ENCODE results near the gene FGF4. TPM values are rescaled to one million over a fixed set of nuclear protein-coding genes. Genes with fewer than 3 reads are reported as not detected.

FGF4 gene
- total RNA-seq, 2 donors from 2014 or later, result not detected

DNA sequence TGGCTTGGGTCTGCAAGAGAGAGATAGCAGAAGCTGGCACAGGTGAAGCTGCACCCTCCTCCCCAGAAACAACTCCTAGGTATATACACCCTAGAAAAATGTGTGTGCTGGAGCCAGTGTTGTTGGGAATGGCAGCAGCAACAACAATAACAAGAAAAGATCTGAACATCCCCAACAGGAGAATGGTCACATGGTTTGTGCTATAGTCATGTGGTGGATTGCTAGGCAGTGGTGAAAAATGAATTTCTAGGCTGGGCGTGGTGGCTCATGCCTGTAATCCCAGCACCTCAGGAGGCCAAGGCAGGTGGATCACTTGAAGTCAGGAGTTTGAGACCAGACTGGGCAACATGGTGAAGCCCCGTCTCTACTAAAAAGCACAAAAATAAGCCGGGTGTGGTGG, 40.3 kb downstream of the FGF4 start:
- intact Hi-C loops (cut with DNase I), result no loop called here
- Histone ChIP-seq H3K4me1 (no peaks in the 10 kb centered on the region), H3K9me3 (no peaks in the 10 kb centered on the region), H3K27ac (no peak overlapping the region), H3K9ac (ENCODE audit: low read depth in 2 of 2, low read length in 2 of 2) (no peak overlapping the region), H3K27me3 (no peaks in the 10 kb centered on the region), H3K36me3 (no peaks in the 10 kb centered on the region), H3K4me3 (no peak overlapping the region)
- no peak for DNase-seq
- TF ChIP-seq, protein P1, sequence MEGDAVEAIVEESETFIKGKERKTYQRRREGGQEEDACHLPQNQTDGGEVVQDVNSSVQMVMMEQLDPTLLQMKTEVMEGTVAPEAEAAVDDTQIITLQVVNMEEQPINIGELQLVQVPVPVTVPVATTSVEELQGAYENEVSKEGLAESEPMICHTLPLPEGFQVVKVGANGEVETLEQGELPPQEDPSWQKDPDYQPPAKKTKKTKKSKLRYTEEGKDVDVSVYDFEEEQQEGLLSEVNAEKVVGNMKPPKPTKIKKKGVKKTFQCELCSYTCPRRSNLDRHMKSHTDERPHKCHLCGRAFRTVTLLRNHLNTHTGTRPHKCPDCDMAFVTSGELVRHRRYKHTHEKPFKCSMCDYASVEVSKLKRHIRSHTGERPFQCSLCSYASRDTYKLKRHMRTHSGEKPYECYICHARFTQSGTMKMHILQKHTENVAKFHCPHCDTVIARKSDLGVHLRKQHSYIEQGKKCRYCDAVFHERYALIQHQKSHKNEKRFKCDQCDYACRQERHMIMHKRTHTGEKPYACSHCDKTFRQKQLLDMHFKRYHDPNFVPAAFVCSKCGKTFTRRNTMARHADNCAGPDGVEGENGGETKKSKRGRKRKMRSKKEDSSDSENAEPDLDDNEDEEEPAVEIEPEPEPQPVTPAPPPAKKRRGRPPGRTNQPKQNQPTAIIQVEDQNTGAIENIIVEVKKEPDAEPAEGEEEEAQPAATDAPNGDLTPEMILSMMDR (IDR thresholded peaks at IDR 0.05), result no peak

DNA sequence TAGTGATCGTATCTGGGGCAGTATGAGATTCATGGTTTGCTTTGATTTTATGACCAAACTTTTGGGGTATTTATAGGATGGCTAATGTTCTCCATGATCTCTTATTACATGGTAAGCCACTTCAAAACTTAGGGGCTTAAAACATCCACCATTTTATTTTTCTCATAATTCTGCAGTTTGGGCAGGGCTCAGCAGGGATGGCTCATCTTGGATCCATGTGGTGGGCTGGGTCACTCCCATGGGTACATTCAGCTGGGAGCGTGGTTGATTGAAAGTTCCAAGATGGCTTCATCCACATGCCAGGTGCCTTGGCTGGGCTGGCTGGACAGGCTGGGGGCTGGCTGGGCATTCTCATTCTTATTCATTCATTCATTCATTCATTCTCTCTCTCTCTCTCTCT, 40.8 kb downstream of the FGF4 start:
- no peaks in the 10 kb centered on the region for H3K36me3 ChIP-seq
- no peak overlapping the region for H3K9ac ChIP-seq (ENCODE audit: low read depth in 2 of 2, low read length in 2 of 2)
- H3K27me3 ChIP-seq, result no peaks in the 10 kb centered on the region
- TF ChIP-seq, protein P1 (IDR thresholded peaks at IDR 0.05), result no peak
- DNase-seq, result no peak
- intact Hi-C loops (cut with DNase I), result no loop called here
- H3K4me3 ChIP-seq, result no peak overlapping the region
- no peaks in the 10 kb centered on the region for H3K9me3 ChIP-seq
- H3K27ac ChIP-seq, result no peak overlapping the region
- no peaks in the 10 kb centered on the region for H3K4me1 ChIP-seq

DNA sequence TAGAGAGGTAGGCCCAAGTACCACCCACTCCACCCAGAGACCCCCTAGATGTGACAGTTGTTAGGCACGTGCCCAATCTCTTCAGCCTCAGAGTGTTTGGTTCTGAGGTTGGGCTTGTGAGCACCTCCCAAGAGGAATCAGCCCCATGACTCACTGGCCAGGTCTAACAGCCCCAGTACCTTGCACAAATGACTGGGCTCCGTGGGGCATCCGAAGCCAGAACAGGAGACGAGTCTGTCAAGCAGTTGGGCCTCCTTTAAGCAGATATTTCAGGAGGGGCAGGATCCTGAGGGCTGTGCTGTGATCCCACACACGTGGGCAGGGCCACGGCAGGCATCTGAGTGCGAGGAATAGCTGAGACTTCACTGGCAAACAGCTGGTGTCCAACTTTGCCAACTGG, 42.2 kb downstream of the FGF4 start:
- no peak overlapping the region for H3K9ac ChIP-seq (ENCODE audit: low read depth in 2 of 2, low read length in 2 of 2)
- H3K27ac ChIP-seq, result no peak overlapping the region
- intact Hi-C loops (cut with DNase I), result no loop called here
- H3K4me1 ChIP-seq, result no peaks in the 10 kb centered on the region
- H3K4me3 ChIP-seq, result no peak overlapping the region
- H3K36me3 ChIP-seq, result no peaks in the 10 kb centered on the region
- no peaks in the 10 kb centered on the region for H3K27me3 ChIP-seq
- DNase-seq, result no peak
- H3K9me3 ChIP-seq, result no peaks in the 10 kb centered on the region
- TF ChIP-seq, protein P1 (IDR thresholded peaks at IDR 0.05), result no peak

DNA sequence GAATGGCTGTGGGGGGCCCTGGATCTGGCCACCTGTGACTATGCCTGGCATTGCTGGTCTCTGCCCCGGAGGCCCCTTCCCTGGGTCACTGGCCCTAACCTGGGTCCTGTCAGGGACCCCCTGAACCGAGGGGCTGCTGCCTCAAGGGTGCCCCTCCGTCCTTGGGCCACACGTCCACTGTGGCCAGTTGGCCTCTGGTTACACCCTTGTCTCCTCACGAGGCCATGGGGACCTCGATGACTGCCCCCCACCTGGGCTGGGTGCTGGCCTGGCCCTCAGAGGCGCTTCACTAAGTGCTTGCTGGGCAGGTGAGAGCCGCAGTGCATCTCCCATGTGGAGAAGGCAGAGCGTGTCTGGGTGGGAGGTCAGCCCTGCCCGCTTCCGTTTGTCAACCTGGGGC, 44.0 kb downstream of the FGF4 start:
- H3K27ac ChIP-seq, result no peak overlapping the region
- no peaks in the 10 kb centered on the region for H3K4me1 ChIP-seq
- H3K27me3 ChIP-seq, result no peaks in the 10 kb centered on the region
- no peak overlapping the region for H3K9ac ChIP-seq (ENCODE audit: low read depth in 2 of 2, low read length in 2 of 2)
- no peak for DNase-seq
- H3K9me3 ChIP-seq, result no peaks in the 10 kb centered on the region
- H3K36me3 ChIP-seq, result no peaks in the 10 kb centered on the region
- no peak overlapping the region for H3K4me3 ChIP-seq
- TF ChIP-seq, protein P1 (IDR thresholded peaks at IDR 0.05), result no peak
- intact Hi-C loops (cut with DNase I), result no loop called here

DNA sequence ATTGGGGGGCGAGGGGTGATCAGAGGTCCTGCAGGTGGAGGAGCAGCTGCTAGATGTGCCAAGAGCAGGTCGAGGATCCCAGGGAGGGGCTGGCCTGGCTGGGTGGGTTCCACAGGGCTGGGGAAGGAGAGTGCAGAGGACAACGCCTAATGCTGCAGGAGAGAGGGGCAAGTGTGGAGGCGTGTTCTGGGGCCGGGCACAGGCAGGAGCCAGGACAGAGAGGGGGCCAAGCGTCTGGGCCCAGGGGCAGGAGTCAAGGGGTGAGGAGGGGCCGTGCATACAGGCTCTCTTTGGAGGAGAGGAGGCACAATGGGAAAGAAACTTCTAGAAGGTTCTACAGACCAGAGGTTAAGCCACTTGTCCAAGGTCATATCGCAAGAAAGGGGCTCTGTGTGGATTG, 44.6 kb downstream of the FGF4 start:
- H3K9ac ChIP-seq (ENCODE audit: low read depth in 2 of 2, low read length in 2 of 2), result no peak overlapping the region
- H3K4me1 ChIP-seq, result no peaks in the 10 kb centered on the region
- TF ChIP-seq, protein P1 (IDR thresholded peaks at IDR 0.05), result no peak
- intact Hi-C loops (cut with DNase I), result no loop called here
- no peaks in the 10 kb centered on the region for H3K36me3 ChIP-seq
- H3K4me3 ChIP-seq, result no peak overlapping the region
- DNase-seq, result no peak
- H3K9me3 ChIP-seq, result no peaks in the 10 kb centered on the region
- no peaks in the 10 kb centered on the region for H3K27me3 ChIP-seq
- H3K27ac ChIP-seq, result no peak overlapping the region

DNA sequence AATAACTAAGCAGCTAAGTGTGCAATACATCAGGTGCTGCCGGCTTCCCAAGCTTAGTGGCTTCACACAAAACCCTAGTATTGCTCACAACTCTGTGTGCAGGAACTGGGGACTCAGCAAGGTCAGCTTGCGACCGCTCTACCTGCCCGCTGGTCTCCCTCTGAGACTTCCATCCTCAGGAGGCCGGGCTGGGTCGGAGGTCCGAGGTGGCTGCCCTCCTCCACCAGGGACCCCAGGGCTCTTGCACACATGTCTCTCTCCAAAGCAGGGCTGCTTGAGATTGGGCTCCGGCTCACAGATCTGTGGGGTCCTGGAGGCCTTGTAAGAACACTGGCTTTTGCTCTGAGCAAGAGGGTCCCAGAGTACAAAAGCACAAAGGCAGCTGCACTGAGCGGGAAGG, 45.9 kb downstream of the FGF4 start:
- no peak for DNase-seq
- intact Hi-C loops (cut with DNase I), result no loop called here

More for the DNA sequence above, 45.9 kb downstream of the FGF4 start:
- no peak overlapping the region for H3K4me3 ChIP-seq
- no peak overlapping the region for H3K27ac ChIP-seq
- no peaks in the 10 kb centered on the region for H3K4me1 ChIP-seq
- H3K9ac ChIP-seq (ENCODE audit: low read depth in 2 of 2, low read length in 2 of 2), result no peak overlapping the region
- H3K36me3 ChIP-seq, result no peaks in the 10 kb centered on the region
- TF ChIP-seq, protein P1 (IDR thresholded peaks at IDR 0.05), result no peak
- H3K9me3 ChIP-seq, result no peaks in the 10 kb centered on the region
- H3K27me3 ChIP-seq, result no peaks in the 10 kb centered on the region
